RPMI8226 (cell line): ENCODE measurements around the gene USP17L18.
"Not testable (repeated sequence)": the region's sequence is repeated elsewhere in the genome, so short reads cannot be mapped to it uniquely, and the experiment has no call there.

Source experiments
- DNase-seq: peaks from one replicate; pipeline ENCODE4 v3.0.0-alpha.2; 2015

The USP17L18 gene

GRCh38 chr4:9247953-9248680 lies at the start of gene USP17L18:
Gene USP17L18, plus strand, starts transcription at chr4:9248630. Its CDS starts 0 bp downstream, at chr4:9248630.
- not testable (repeated sequence) for DNase-seq

- not testable (repeated sequence) for DNase-seq
These were observed 38.1 kb upstream of the USP17L18 start, which contains the start of gene USP17L10 for GRCh38 chr4:9210357-9210756. Gene USP17L10, plus strand, starts transcription at chr4:9210657. Its CDS starts 0 bp downstream, at chr4:9210657.

- not testable (repeated sequence) for DNase-seq
These were observed 33.7 kb upstream of the USP17L18 start for GRCh38 chr4:9214701-9215100.

- DNase-seq: not testable (repeated sequence)
These were observed 33.3 kb upstream of the USP17L18 start, which contains the start of gene USP17L11 for GRCh38 chr4:9215105-9215504. Gene USP17L11, plus strand, starts transcription at chr4:9215405. Its CDS starts 0 bp downstream, at chr4:9215405.

- not testable (repeated sequence) for DNase-seq
These were observed 28.6 kb upstream of the USP17L18 start, which contains the start of gene USP17L12 for GRCh38 chr4:9219852-9220251. Gene USP17L12, plus strand, starts transcription at chr4:9220152. Its CDS starts 0 bp downstream, at chr4:9220152.

- DNase-seq: not testable (repeated sequence)
These were observed 23.8 kb upstream of the USP17L18 start, which contains the start of gene USP17L13 for GRCh38 chr4:9224596-9224995. Gene USP17L13, plus strand, starts transcription at chr4:9224896. Its CDS starts 0 bp downstream, at chr4:9224896.

GRCh38 chr4:9230249-9230648 lies 18.2 kb upstream of the USP17L18 start:
- DNase-seq: not testable (repeated sequence)

- not testable (repeated sequence) for DNase-seq
These were observed 14.3 kb upstream of the USP17L18 start, which contains the start of gene USP17L15 for GRCh38 chr4:9234085-9234484. Gene USP17L15, plus strand, starts transcription at chr4:9234385. Its CDS starts 0 bp downstream, at chr4:9234385.

GRCh38 chr4:9238461-9238860 lies 10.0 kb upstream of the USP17L18 start:
- not testable (repeated sequence) for DNase-seq

- not testable (repeated sequence) for DNase-seq
These were observed 4.9 kb upstream of the USP17L18 start, which contains the start of gene USP17L17 for GRCh38 chr4:9243579-9243978. Gene USP17L17, plus strand, starts transcription at chr4:9243879. Its CDS starts 0 bp downstream, at chr4:9243879.

GRCh38 chr4:9253078-9253477 lies 4.6 kb downstream of the USP17L18 start, which contains the start of gene USP17L19:
Gene USP17L19, plus strand, starts transcription at chr4:9253378. Its CDS starts 0 bp downstream, at chr4:9253378.
- DNase-seq: not testable (repeated sequence)

GRCh38 chr4:9257824-9258223 lies 9.4 kb downstream of the USP17L18 start, which contains the start of gene USP17L20:
Gene USP17L20, plus strand, starts transcription at chr4:9258124. Its CDS starts 0 bp downstream, at chr4:9258124.
- DNase-seq: not testable (repeated sequence)

GRCh38 chr4:9262572-9262971 lies 14.1 kb downstream of the USP17L18 start, which contains the start of gene USP17L21:
Gene USP17L21, plus strand, starts transcription at chr4:9262872. Its CDS starts 0 bp downstream, at chr4:9262872.
- not testable (repeated sequence) for DNase-seq

- not testable (repeated sequence) for DNase-seq
These were observed 18.9 kb downstream of the USP17L18 start, which contains the start of gene USP17L22 for GRCh38 chr4:9267319-9267718. Gene USP17L22, plus strand, starts transcription at chr4:9267619. Its CDS starts 0 bp downstream, at chr4:9267619.

- not testable (repeated sequence) for DNase-seq
These were observed 23.3 kb downstream of the USP17L18 start for GRCh38 chr4:9271719-9272118.
